Prostate gland (tissue), 2 donors: ENCODE results near the gene SHLD2.

Experiments used
- POLR2A ChIP-seq: fragments of 450-650 bp; IDR thresholded peaks from one replicate; pipeline ENCODE4 v1.6.1; 2016; ENCODE audit warnings: antibody characterized with exemption, mild to moderate bottlenecking
- POLR2AphosphoS5 ChIP-seq: sonication (generic); formaldehyde crosslinking; IDR thresholded peaks from one replicate; pipeline ENCODE4 v1.6.1; 2017; ENCODE audit warnings: antibody characterized with exemption
- TF ChIP-seq, protein P1 (sequence below), 4 experiments: fragments of 200-600 bp in 2 of 4; fragments of 450-650 bp in 2 of 4; sonication (generic) in 2 of 4; IDR thresholded peaks; 1 replicate in 3 of 4; 2 replicates in 1 of 4; pipeline ENCODE4 v1.5.1; 2016 to 2019; ENCODE audit warnings: antibody characterized with exemption in 4 of 4, mild to moderate bottlenecking in 2 of 4, moderate library complexity in 2 of 4

GRCh38 chr10:87066865-87067264 lies 28.1 kb upstream of the SHLD2 start:
- TF ChIP-seq, protein P1, sequence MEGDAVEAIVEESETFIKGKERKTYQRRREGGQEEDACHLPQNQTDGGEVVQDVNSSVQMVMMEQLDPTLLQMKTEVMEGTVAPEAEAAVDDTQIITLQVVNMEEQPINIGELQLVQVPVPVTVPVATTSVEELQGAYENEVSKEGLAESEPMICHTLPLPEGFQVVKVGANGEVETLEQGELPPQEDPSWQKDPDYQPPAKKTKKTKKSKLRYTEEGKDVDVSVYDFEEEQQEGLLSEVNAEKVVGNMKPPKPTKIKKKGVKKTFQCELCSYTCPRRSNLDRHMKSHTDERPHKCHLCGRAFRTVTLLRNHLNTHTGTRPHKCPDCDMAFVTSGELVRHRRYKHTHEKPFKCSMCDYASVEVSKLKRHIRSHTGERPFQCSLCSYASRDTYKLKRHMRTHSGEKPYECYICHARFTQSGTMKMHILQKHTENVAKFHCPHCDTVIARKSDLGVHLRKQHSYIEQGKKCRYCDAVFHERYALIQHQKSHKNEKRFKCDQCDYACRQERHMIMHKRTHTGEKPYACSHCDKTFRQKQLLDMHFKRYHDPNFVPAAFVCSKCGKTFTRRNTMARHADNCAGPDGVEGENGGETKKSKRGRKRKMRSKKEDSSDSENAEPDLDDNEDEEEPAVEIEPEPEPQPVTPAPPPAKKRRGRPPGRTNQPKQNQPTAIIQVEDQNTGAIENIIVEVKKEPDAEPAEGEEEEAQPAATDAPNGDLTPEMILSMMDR (IDR thresholded peaks at IDR 0.05), result no peak
- TF ChIP-seq POLR2A (no peak), POLR2AphosphoS5 (no peak)
